SK-N-SH treated with all-trans-retinoic acid at 6 μM for 48 hours (cell line): ENCODE results near the gene EEF1AKMT3.

ENCODE experiments used
- ATAC-seq: fragments of 200-7000 bp; cut with Tn5 transposase; 3 replicates; pipeline ENCODE4 v1.9.1; 2020; ENCODE audit warnings: mild to moderate bottlenecking, moderate library complexity
- BACH2 ChIP-seq: fragments of 250-450 bp; sonication (Bioruptor Pico); IDR thresholded peaks from 2 replicates; pipeline ENCODE4 v1.9.0; 2021; ENCODE audit warnings: mild to moderate bottlenecking, borderline replicate concordance
- CSDC2 ChIP-seq: fragments of 250-450 bp; sonication (Bioruptor Pico); IDR thresholded peaks from 2 replicates; pipeline ENCODE4 v1.5.0; 2020; ENCODE audit warnings: mild to moderate bottlenecking, moderate library complexity
- ESRRG ChIP-seq: fragments of 250-450 bp; sonication (Bioruptor Pico); IDR thresholded peaks from 2 replicates; pipeline ENCODE4 v1.6.1; 2021; ENCODE audit warnings: mild to moderate bottlenecking
- GLIS3 ChIP-seq: fragments of 250-450 bp; sonication (Bioruptor Pico); IDR thresholded peaks from 2 replicates; pipeline ENCODE4 v1.5.0; 2020; ENCODE audit warnings: mild to moderate bottlenecking, moderate library complexity
- ISL1 ChIP-seq: fragments of 250-450 bp; sonication (Bioruptor Pico); IDR thresholded peaks from 2 replicates; pipeline ENCODE4 v2.1.2; 2022; ENCODE audit warnings: mild to moderate bottlenecking, moderate library complexity
- PPARA ChIP-seq: fragments of 250-450 bp; sonication (Bioruptor Pico); IDR thresholded peaks from 2 replicates; pipeline ENCODE4 v1.5.0; 2020; ENCODE audit warnings: mild to moderate bottlenecking, borderline replicate concordance
- RARB ChIP-seq: fragments of 250-450 bp; sonication (Bioruptor Pico); IDR thresholded peaks from 2 replicates; pipeline ENCODE4 v1.8.0; 2021; ENCODE audit warnings: mild to moderate bottlenecking, moderate library complexity
- SNAI2 ChIP-seq: fragments of 250-450 bp; sonication (Bioruptor Pico); IDR thresholded peaks from 2 replicates; pipeline ENCODE4 v1.5.0; 2020; ENCODE audit warnings: mild to moderate bottlenecking, moderate library complexity
- TCF4 ChIP-seq: fragments of 250-450 bp; sonication (Bioruptor Pico); IDR thresholded peaks from 2 replicates; pipeline ENCODE4 v1.8.0; 2021; ENCODE audit warnings: mild to moderate bottlenecking, moderate library complexity, borderline replicate concordance
- TOX ChIP-seq: fragments of 250-450 bp; sonication (Bioruptor Pico); IDR thresholded peaks from 2 replicates; pipeline ENCODE4 v1.8.0; 2021; ENCODE audit warnings: mild to moderate bottlenecking, moderate library complexity, borderline replicate concordance
- ZC3H10 ChIP-seq: fragments of 250-450 bp; sonication (Bioruptor Pico); IDR thresholded peaks from 2 replicates; pipeline ENCODE4 v1.5.1; 2021; ENCODE audit warnings: mild to moderate bottlenecking, moderate library complexity
- ZFP3 ChIP-seq: fragments of 250-450 bp; sonication (Bioruptor Pico); IDR thresholded peaks from 2 replicates; pipeline ENCODE4 v1.5.0; 2020; ENCODE audit warnings: mild to moderate bottlenecking, moderate library complexity
- ZFP30 ChIP-seq: fragments of 450-650 bp; formaldehyde crosslinking; IDR thresholded peaks from 2 replicates; pipeline ENCODE4 v1.5.0; 2022; ENCODE audit warnings: mild to moderate bottlenecking, moderate library complexity
- ZNF565 ChIP-seq: fragments of 450-650 bp; formaldehyde crosslinking; conservative IDR thresholded peaks from 2 replicates; pipeline ENCODE4 v1.5.0; 2020; ENCODE audit warnings: low read depth, mild to moderate bottlenecking, moderate library complexity
- ZNF70 ChIP-seq: fragments of 450-650 bp; formaldehyde crosslinking; IDR thresholded peaks from 2 replicates; pipeline ENCODE4 v1.5.0; 2020; ENCODE audit warnings: mild to moderate bottlenecking, moderate library complexity
- TF ChIP-seq, protein P1 (sequence below): fragments of 250-450 bp; sonication (Bioruptor Pico); IDR thresholded peaks from 2 replicates; pipeline ENCODE4 v1.5.1; 2020; ENCODE audit warnings: low read depth, mild to moderate bottlenecking, moderate library complexity
- TF ChIP-seq, protein P2 (sequence below): fragments of 250-450 bp; sonication (Bioruptor Pico); IDR thresholded peaks from 2 replicates; pipeline ENCODE4 v1.5.1; 2021; ENCODE audit warnings: mild to moderate bottlenecking, moderate library complexity
- TF ChIP-seq, protein P3 (sequence below): fragments of 250-450 bp; sonication (Bioruptor Pico); IDR thresholded peaks from 2 replicates; pipeline ENCODE4 v1.5.0; 2020; ENCODE audit warnings: mild to moderate bottlenecking, moderate library complexity
- TF ChIP-seq, protein P4 (sequence below): fragments of 250-450 bp; sonication (Bioruptor Pico); IDR thresholded peaks from 2 replicates; pipeline ENCODE4 v1.8.0; 2020; ENCODE audit warnings: mild to moderate bottlenecking, moderate library complexity, borderline replicate concordance

Gene EEF1AKMT3

DNA sequence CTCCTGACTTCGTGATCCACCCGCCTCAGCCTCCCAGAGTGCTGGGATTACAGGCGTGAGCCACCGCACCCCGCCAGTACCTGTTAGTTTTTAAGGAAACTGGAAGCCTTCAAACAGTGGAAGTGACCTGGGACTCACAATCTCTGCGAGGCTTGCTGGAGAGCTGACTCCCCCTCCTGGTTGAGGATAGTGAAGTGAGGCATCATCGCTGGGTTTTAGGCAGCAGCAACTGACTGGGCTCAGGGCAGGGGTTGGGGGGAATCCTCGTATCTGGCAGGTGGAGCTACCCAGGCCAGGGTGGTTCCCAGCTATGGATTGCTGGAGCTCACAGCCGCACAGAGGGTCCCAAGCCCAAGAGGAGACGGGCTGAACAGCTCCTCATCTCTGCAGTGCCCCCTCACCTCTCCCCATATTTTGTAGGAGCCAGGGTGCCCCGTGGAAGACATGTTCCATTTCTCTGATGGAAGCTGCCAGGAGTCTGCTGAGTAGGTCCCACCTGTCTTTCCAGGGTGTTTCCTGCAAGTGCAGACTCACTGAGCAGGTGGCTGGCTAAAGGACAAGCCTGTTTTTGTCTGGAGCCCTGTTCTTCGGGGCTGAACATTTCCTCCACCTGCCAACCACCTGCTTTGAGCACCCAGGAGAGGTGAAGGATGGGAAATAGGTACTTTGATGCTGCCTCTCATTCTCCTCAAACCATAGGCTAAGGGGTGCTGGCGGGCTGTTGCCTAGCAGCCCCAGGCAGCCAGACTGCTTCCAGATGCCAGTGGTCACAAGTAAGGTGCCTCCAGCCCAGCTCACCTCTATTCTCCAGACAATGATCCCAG is 43.0 kb downstream of the EEF1AKMT3 start:
- TF ChIP-seq ZNF565 (CRISPR knock-in tag), result no peak
- no peak for TF ChIP-seq RARB (CRISPR knock-in tag)
- no peak for TF ChIP-seq ZNF70 (CRISPR knock-in tag)
- no peak for TF ChIP-seq ZFP30 (CRISPR knock-in tag)
- TF ChIP-seq, protein P1, sequence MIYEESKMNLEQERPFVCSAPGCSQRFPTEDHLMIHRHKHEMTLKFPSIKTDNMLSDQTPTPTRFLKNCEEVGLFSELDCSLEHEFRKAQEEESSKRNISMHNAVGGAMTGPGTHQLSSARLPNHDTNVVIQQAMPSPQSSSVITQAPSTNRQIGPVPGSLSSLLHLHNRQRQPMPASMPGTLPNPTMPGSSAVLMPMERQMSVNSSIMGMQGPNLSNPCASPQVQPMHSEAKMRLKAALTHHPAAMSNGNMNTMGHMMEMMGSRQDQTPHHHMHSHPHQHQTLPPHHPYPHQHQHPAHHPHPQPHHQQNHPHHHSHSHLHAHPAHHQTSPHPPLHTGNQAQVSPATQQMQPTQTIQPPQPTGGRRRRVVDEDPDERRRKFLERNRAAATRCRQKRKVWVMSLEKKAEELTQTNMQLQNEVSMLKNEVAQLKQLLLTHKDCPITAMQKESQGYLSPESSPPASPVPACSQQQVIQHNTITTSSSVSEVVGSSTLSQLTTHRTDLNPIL (CRISPR knock-in tag), result no peak
- TF ChIP-seq ESRRG, result no peak
- no peak for TF ChIP-seq TCF4 (CRISPR knock-in tag)
- no peak for TF ChIP-seq SNAI2 (CRISPR knock-in tag)
- TF ChIP-seq GLIS3, result no peak
- no peak for TF ChIP-seq PPARA (CRISPR knock-in tag)
- no peak for TF ChIP-seq BACH2
- no peak for TF ChIP-seq ISL1
- TF ChIP-seq ZFP3 (CRISPR knock-in tag), result no peak
- TF ChIP-seq, protein P2, sequence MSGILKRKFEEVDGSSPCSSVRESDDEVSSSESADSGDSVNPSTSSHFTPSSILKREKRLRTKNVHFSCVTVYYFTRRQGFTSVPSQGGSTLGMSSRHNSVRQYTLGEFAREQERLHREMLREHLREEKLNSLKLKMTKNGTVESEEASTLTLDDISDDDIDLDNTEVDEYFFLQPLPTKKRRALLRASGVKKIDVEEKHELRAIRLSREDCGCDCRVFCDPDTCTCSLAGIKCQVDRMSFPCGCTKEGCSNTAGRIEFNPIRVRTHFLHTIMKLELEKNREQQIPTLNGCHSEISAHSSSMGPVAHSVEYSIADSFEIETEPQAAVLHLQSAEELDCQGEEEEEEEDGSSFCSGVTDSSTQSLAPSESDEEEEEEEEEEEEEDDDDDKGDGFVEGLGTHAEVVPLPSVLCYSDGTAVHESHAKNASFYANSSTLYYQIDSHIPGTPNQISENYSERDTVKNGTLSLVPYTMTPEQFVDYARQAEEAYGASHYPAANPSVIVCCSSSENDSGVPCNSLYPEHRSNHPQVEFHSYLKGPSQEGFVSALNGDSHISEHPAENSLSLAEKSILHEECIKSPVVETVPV (CRISPR knock-in tag), result no peak
- TF ChIP-seq, protein P3, sequence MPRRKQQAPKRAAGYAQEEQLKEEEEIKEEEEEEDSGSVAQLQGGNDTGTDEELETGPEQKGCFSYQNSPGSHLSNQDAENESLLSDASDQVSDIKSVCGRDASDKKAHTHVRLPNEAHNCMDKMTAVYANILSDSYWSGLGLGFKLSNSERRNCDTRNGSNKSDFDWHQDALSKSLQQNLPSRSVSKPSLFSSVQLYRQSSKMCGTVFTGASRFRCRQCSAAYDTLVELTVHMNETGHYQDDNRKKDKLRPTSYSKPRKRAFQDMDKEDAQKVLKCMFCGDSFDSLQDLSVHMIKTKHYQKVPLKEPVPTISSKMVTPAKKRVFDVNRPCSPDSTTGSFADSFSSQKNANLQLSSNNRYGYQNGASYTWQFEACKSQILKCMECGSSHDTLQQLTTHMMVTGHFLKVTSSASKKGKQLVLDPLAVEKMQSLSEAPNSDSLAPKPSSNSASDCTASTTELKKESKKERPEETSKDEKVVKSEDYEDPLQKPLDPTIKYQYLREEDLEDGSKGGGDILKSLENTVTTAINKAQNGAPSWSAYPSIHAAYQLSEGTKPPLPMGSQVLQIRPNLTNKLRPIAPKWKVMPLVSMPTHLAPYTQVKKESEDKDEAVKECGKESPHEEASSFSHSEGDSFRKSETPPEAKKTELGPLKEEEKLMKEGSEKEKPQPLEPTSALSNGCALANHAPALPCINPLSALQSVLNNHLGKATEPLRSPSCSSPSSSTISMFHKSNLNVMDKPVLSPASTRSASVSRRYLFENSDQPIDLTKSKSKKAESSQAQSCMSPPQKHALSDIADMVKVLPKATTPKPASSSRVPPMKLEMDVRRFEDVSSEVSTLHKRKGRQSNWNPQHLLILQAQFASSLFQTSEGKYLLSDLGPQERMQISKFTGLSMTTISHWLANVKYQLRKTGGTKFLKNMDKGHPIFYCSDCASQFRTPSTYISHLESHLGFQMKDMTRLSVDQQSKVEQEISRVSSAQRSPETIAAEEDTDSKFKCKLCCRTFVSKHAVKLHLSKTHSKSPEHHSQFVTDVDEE (CRISPR knock-in tag), result no peak
- TF ChIP-seq, protein P4, sequence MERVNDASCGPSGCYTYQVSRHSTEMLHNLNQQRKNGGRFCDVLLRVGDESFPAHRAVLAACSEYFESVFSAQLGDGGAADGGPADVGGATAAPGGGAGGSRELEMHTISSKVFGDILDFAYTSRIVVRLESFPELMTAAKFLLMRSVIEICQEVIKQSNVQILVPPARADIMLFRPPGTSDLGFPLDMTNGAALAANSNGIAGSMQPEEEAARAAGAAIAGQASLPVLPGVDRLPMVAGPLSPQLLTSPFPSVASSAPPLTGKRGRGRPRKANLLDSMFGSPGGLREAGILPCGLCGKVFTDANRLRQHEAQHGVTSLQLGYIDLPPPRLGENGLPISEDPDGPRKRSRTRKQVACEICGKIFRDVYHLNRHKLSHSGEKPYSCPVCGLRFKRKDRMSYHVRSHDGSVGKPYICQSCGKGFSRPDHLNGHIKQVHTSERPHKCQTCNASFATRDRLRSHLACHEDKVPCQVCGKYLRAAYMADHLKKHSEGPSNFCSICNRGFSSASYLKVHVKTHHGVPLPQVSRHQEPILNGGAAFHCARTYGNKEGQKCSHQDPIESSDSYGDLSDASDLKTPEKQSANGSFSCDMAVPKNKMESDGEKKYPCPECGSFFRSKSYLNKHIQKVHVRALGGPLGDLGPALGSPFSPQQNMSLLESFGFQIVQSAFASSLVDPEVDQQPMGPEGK (CRISPR knock-in tag), result no peak
- TF ChIP-seq TOX (CRISPR knock-in tag), result no peak
- TF ChIP-seq ZC3H10 (CRISPR knock-in tag), result no peak
- TF ChIP-seq CSDC2, result no peak
- TF ChIP-seq, all 23 proteins: peak for 0
- peak; percentile 14 for ATAC-seq

DNA sequence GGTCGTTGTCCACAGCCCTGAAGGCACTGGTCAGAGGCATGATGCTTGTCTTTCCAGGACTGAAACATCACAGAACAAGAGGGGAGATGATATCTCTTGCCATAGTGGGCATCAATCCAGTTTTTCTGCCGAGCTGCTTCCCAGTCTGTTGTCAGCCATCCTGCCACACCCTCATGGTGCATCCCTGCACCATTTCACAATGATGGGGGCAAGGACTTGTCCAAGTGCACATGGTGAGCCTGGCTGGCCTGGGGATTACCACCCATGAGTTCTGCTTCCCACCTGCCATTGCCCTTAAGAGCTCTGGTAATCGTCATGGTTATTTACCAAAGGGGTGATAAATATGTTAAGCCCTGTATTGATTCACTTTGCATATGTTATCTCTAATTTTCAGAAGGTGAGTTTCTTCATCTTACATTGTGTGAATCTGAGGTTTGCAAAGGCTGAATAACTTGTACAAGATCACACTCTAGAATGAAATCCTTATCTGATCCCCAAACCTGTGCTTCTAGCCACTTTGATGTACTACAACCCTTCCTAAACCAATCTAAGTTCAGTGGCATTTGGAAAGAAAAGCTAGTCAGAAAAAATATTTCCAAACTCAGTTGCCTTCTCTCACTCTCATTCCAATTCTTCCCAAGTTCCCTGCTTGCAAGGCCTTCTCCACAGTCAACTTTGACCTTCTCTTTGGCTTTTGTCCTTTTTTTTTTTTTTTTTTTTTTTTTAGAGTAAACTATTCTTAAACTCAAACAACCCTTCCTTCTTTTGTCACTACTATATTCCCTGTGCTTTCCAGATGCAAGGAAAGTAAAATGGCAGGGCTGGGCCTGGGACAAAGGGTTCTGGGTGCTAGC is 43.8 kb downstream of the EEF1AKMT3 start:
- peak; percentile 5; the same call in 2 of the 3 replicates for ATAC-seq
- no peak for TF ChIP-seq ESRRG
- no peak for TF ChIP-seq ISL1
- TF ChIP-seq, protein P3 (CRISPR knock-in tag), result no peak
- no peak for TF ChIP-seq ZNF70 (CRISPR knock-in tag)
- no peak for TF ChIP-seq GLIS3
